ENCODE results near the gene PITPNC1. TPM values are rescaled to one million over a fixed set of nuclear protein-coding genes. Genes with fewer than 3 reads are reported as not detected.

Gene PITPNC1
- total and polyA plus RNA-seq, 5 donors from 2014 or later, result 27.3 to 47.9 (median 39.5) TPM

DNA sequence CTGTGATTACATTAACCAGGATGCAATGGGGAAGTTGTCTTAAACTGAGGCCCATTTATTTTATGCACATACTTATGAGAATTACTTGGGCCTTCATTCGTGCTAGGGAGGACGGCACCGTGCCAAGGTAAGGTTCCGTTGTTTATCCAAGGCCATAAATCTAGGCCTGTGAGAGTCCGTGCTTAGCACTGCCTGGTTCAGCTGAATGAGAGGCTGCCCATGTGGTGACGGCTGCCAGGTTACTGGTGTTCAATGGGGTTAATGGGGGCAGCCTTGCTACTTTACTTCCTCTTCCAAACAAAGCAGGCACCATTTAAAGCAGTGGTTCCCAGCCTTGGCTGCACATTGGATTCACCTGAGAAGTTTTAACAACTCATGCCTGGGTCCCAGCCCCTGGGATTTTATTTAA lies 205.6 kb downstream of the PITPNC1 start:
- Histone ChIP-seq H3K27ac (ENCODE audit: insufficient read depth, low read length, poor library complexity, severe bottlenecking) (no peak overlapping the region), H3K4me1 (ENCODE audit: control insufficient read depth, insufficient read depth, low read length, poor library complexity, severe bottlenecking) (no peaks in the 10 kb centered on the region), H3K9me3 (ENCODE audit: control insufficient read depth in 2 of 2, low read length in 2 of 2) (no peaks in the 10 kb centered on the region), H3K4me3 (ENCODE audit: low read depth, low read length) (no peak overlapping the region), H3K27me3 (ENCODE audit: control insufficient read depth, insufficient read depth, low read length) (no peaks in the 10 kb centered on the region), H3K36me3 (ENCODE audit: control insufficient read depth, insufficient read depth, low read length) (peaks cover 8% of the 10 kb centered on the region)
- H3K36me3 Mint-ChIP-seq, result peaks cover 34% of the 10 kb centered on the region
- ATAC-seq (ENCODE audit: low read depth in 2 of 2) (no peak), DNase-seq (no peak)
- peak overlapping the region in 1 of 3 donors; percentile 14 for H3K27ac Mint-ChIP-seq
- peaks cover 0 to 11% (median 2%) of the 10 kb centered on the region in 4 donors for H3K4me1 Mint-ChIP-seq
- no peak overlapping the region for H3K4me3 Mint-ChIP-seq
- H3K27me3 Mint-ChIP-seq, result no peaks in the 10 kb centered on the region
- no peaks in the 10 kb centered on the region for H3K9me3 Mint-ChIP-seq

DNA sequence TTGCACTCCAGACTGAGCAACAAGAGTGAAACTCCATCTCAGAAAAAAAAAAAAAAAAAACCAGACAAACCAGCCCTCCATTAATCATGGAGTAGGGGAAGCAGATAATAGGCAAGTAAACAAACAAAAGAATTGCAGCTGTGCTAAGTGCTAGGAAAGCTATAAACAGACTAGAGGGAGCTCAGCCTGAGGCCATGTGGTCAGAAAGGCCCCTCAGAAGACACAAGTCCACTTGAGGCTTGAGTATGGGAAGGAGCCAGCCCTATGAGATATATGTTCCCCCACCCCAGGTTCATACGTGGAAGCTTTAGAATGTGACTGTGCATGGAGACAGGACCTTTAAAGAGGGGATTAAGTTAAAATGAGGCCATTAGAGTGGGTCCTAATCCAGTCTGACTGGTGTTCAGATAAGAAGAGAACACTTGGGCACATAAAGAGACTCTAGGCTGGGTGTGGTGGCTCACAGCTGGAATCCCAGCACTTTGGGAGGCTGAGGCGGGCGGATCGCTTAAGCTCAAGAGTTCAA lies 208.1 kb downstream of the PITPNC1 start:
- Mint-ChIP-seq H3K36me3 (peaks cover 34% of the 10 kb centered on the region), H3K27ac (peak overlapping the region in 1 of 3 donors; percentile 35), H3K4me3 (no peak overlapping the region), H3K4me1 (peaks cover 0 to 11% (median 2%) of the 10 kb centered on the region in 4 donors), H3K27me3 (no peaks in the 10 kb centered on the region), H3K9me3 (no peaks in the 10 kb centered on the region)
- H3K27me3 ChIP-seq (ENCODE audit: control insufficient read depth, insufficient read depth, low read length), result no peaks in the 10 kb centered on the region
- peaks cover under 1% of the 10 kb centered on the region for H3K36me3 ChIP-seq (ENCODE audit: control insufficient read depth, insufficient read depth, low read length)
- H3K4me3 ChIP-seq (ENCODE audit: low read depth, low read length), result no peak overlapping the region
- no peak overlapping the region for H3K27ac ChIP-seq (ENCODE audit: insufficient read depth, low read length, poor library complexity, severe bottlenecking)
- DNase-seq (no peak), ATAC-seq (ENCODE audit: low read depth in 2 of 2) (no peak)
- no peaks in the 10 kb centered on the region for H3K4me1 ChIP-seq (ENCODE audit: control insufficient read depth, insufficient read depth, low read length, poor library complexity, severe bottlenecking)
- no peaks in the 10 kb centered on the region for H3K9me3 ChIP-seq (ENCODE audit: control insufficient read depth in 2 of 2, low read length in 2 of 2)

DNA sequence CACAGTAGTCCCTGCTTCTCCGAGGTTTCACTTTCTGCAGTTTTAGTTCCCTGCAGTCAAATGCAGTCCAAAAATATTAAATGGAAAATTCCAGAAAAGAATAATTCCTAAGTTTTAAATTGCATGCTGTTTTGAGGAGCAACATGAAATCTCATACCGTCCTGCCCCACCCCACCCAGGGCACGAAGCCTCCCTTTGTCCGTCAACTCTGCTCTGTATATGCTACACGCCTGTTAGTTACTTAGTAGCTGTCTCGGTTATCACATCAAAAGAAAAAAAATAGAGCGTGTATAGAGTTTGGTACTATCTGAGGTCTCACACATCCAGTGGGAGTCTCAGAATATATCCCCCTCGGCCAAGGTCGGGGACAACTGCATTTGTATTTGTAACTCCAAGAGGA lies 211.2 kb downstream of the PITPNC1 start:
- DNase-seq, result no peak
- Histone ChIP-seq H3K36me3 (ENCODE audit: control insufficient read depth, insufficient read depth, low read length) (peaks cover 2% of the 10 kb centered on the region), H3K9me3 (ENCODE audit: control insufficient read depth in 2 of 2, low read length in 2 of 2) (no peaks in the 10 kb centered on the region), H3K4me1 (ENCODE audit: control insufficient read depth, insufficient read depth, low read length, poor library complexity, severe bottlenecking) (no peaks in the 10 kb centered on the region), H3K27me3 (ENCODE audit: control insufficient read depth, insufficient read depth, low read length) (no peaks in the 10 kb centered on the region), H3K4me3 (ENCODE audit: low read depth, low read length) (no peak overlapping the region), H3K27ac (ENCODE audit: insufficient read depth, low read length, poor library complexity, severe bottlenecking) (no peak overlapping the region)
- ATAC-seq (ENCODE audit: low read depth in 2 of 2), result no peak
- peaks cover 38% of the 10 kb centered on the region for H3K36me3 Mint-ChIP-seq
- H3K27ac Mint-ChIP-seq, result peak overlapping the region in 2 of 3 donors; percentile 18 to 64
- peaks cover 3 to 8% (median 5%) of the 10 kb centered on the region in 4 donors for H3K4me1 Mint-ChIP-seq
- H3K27me3 Mint-ChIP-seq, result no peaks in the 10 kb centered on the region
- no peak overlapping the region for H3K4me3 Mint-ChIP-seq
- no peaks in the 10 kb centered on the region for H3K9me3 Mint-ChIP-seq

DNA sequence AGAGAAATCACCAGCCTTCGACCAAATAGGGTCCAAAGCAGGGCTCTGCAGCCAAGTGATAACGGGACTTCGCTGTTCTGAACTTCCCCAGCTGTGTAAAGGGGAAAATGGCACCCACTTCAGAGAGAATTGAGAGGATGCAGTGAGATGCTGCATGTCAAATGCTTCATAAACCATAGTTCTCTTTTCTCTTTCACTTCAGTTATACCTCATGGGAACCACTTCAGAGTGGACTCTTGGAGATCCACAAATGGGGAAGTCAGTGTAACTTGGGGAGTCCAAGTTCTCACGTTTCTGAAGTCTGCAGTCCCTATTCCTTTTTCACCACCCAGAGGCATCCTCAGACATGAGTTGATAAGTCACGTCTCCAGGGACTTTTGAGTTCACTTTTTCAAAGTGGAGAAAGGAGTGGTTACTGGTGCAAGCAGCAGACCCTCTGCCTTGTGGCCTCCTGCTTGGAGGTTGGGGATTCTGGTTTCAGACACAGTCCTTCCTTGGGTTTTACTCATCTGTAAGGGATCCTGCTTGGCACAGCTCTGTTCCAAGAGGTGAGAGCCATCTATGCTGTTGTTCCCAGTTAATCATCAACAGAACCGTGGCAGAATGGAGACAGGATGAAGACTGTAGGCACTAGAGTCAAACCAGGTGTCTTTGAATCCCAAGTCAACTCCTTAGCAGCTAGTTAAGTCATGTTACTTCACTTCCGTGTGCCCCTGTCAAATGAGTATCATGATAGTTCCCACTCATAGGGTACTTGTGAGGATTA lies 217.2 kb downstream of the PITPNC1 start:
- H3K9me3 ChIP-seq (ENCODE audit: control insufficient read depth in 2 of 2, low read length in 2 of 2), result no peaks in the 10 kb centered on the region
- Mint-ChIP-seq H3K9me3 (peaks cover 0 to 1% (median 0%) of the 10 kb centered on the region in 7 donors), H3K4me3 (no peak overlapping the region), H3K27ac (no peak overlapping the region), H3K4me1 (peaks cover 0 to 6% (median 5%) of the 10 kb centered on the region in 4 donors), H3K27me3 (no peaks in the 10 kb centered on the region), H3K36me3 (peaks cover 19% of the 10 kb centered on the region)
- ATAC-seq (ENCODE audit: low read depth in 2 of 2), result no peak
- H3K4me1 ChIP-seq (ENCODE audit: control insufficient read depth, insufficient read depth, low read length, poor library complexity, severe bottlenecking), result no peaks in the 10 kb centered on the region
- peaks cover 2% of the 10 kb centered on the region for H3K36me3 ChIP-seq (ENCODE audit: control insufficient read depth, insufficient read depth, low read length)
- no peak overlapping the region for H3K27ac ChIP-seq (ENCODE audit: insufficient read depth, low read length, poor library complexity, severe bottlenecking)
- no peak overlapping the region for H3K4me3 ChIP-seq (ENCODE audit: low read depth, low read length)
- no peak for DNase-seq
- no peaks in the 10 kb centered on the region for H3K27me3 ChIP-seq (ENCODE audit: control insufficient read depth, insufficient read depth, low read length)

DNA sequence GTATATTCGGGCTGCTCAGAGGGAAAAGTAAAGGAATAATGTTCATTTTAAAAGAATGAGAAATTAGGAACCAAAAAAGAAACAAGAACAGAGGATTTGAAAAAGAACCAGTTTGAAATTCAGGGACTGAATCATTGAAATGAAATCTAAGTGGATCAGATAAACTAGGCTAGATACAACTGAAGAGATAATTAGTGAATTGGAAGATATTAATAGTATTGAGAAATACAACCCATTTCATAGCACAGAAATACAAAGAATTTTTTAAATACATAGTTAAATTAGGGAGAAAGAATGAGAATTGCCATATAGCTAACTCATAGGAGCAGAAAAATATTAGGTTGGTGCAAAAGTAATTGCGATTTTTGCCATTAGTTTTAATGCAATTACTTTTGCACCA lies 223.3 kb downstream of the PITPNC1 start:
- H3K27me3 ChIP-seq (ENCODE audit: control insufficient read depth, insufficient read depth, low read length), result no peaks in the 10 kb centered on the region
- Mint-ChIP-seq H3K4me1 (peaks cover 4 to 16% (median 7%) of the 10 kb centered on the region in 4 donors), H3K9me3 (peaks cover 0 to 1% (median 0%) of the 10 kb centered on the region in 7 donors), H3K4me3 (no peak overlapping the region), H3K27me3 (no peaks in the 10 kb centered on the region), H3K27ac (no peak overlapping the region), H3K36me3 (peaks cover 4% of the 10 kb centered on the region)
- ATAC-seq (ENCODE audit: low read depth in 2 of 2) (no peak), DNase-seq (no peak)
- no peaks in the 10 kb centered on the region for H3K4me1 ChIP-seq (ENCODE audit: control insufficient read depth, insufficient read depth, low read length, poor library complexity, severe bottlenecking)
- no peak overlapping the region for H3K27ac ChIP-seq (ENCODE audit: insufficient read depth, low read length, poor library complexity, severe bottlenecking)
- no peaks in the 10 kb centered on the region for H3K36me3 ChIP-seq (ENCODE audit: control insufficient read depth, insufficient read depth, low read length)
- no peak overlapping the region for H3K4me3 ChIP-seq (ENCODE audit: low read depth, low read length)
- H3K9me3 ChIP-seq (ENCODE audit: control insufficient read depth in 2 of 2, low read length in 2 of 2), result no peaks in the 10 kb centered on the region

DNA sequence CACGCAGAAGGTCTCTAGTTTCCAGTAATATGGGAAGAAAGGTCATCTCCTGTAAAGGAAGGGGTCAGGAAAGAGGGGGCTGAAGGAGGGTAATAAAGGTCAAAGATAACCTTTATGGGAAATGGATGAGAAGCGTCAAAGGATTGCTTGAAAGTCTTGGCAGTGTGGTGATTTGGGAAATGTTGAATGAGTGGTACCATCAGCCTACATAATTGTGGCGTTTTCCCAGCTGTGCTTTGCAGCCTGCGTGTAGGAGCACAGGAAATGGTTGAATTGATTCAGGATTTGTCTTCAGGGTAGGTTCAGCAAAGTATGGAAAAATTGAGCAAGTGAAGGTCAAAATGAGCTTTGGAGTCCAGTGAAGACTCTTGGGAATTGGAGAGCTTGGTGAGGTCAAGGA lies 224.8 kb downstream of the PITPNC1 start:
- ATAC-seq (ENCODE audit: low read depth in 2 of 2) (no peak), DNase-seq (no peak)
- Mint-ChIP-seq H3K4me3 (no peak overlapping the region), H3K4me1 (peaks cover 4 to 16% (median 7%) of the 10 kb centered on the region in 4 donors), H3K9me3 (peaks cover 0 to 1% (median 0%) of the 10 kb centered on the region in 7 donors), H3K27ac (peak overlapping the region; percentile 8 to 72 (median 8)), H3K36me3 (peaks cover 7% of the 10 kb centered on the region), H3K27me3 (no peaks in the 10 kb centered on the region)
- Histone ChIP-seq H3K9me3 (ENCODE audit: control insufficient read depth in 2 of 2, low read length in 2 of 2) (no peaks in the 10 kb centered on the region), H3K27ac (ENCODE audit: insufficient read depth, low read length, poor library complexity, severe bottlenecking) (no peak overlapping the region), H3K27me3 (ENCODE audit: control insufficient read depth, insufficient read depth, low read length) (no peaks in the 10 kb centered on the region), H3K4me1 (ENCODE audit: control insufficient read depth, insufficient read depth, low read length, poor library complexity, severe bottlenecking) (no peaks in the 10 kb centered on the region), H3K36me3 (ENCODE audit: control insufficient read depth, insufficient read depth, low read length) (peaks cover 5% of the 10 kb centered on the region), H3K4me3 (ENCODE audit: low read depth, low read length) (no peak overlapping the region)

DNA sequence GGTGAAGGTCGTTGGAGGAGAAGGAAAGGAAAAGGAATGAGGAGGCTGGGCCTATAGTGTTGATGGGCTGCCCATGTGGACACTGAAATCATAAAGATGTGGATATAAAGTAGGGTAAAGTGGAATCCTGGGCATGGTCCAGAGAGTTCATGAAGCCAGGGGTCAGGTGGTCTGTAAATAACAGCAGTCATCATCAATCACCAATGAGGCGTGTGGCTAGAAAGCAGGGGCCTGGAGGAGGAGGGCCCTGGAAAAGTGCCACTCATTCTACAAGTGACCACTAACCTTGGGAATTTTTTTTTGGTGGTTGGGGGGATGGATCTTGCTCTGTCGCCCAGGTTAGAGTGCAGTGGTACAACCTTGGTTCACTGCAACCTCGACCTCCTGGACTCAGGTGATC lies 225.4 kb downstream of the PITPNC1 start:
- no peak overlapping the region for H3K4me3 Mint-ChIP-seq
- H3K27me3 Mint-ChIP-seq, result no peaks in the 10 kb centered on the region
- peaks cover 4 to 15% (median 7%) of the 10 kb centered on the region in 4 donors for H3K4me1 Mint-ChIP-seq
- DNase-seq, result no peak
- peaks cover 6% of the 10 kb centered on the region for H3K36me3 Mint-ChIP-seq
- H3K27ac Mint-ChIP-seq, result peak overlapping the region in 2 of 3 donors; percentile 8
- Histone ChIP-seq H3K36me3 (ENCODE audit: control insufficient read depth, insufficient read depth, low read length) (peaks cover 5% of the 10 kb centered on the region), H3K27me3 (ENCODE audit: control insufficient read depth, insufficient read depth, low read length) (no peaks in the 10 kb centered on the region), H3K27ac (ENCODE audit: insufficient read depth, low read length, poor library complexity, severe bottlenecking) (no peak overlapping the region), H3K4me1 (ENCODE audit: control insufficient read depth, insufficient read depth, low read length, poor library complexity, severe bottlenecking) (no peaks in the 10 kb centered on the region), H3K4me3 (ENCODE audit: low read depth, low read length) (no peak overlapping the region), H3K9me3 (ENCODE audit: control insufficient read depth in 2 of 2, low read length in 2 of 2) (no peaks in the 10 kb centered on the region)
- ATAC-seq (ENCODE audit: low read depth in 2 of 2), result no peak
- H3K9me3 Mint-ChIP-seq, result peaks cover 0 to 1% (median 0%) of the 10 kb centered on the region in 7 donors

All from CD4-positive, CD25-positive, alpha-beta regulatory T cell (primary cell).